GM19467 (cell line): ENCODE results near the gene PLXNA4.

Experiments used
- ATAC-seq: cut with Tn5 transposase; IDR thresholded peaks from one replicate; pipeline ENCODE4 v1.9.1; 2021; ENCODE audit warnings: mild to moderate bottlenecking, moderate library complexity; ENCODE audit not compliant: unreplicated experiment

Gene PLXNA4

GRCh38 chr7:132446666-132447278 lies 129.5 kb downstream of the PLXNA4 start:
- no peak for ATAC-seq

- ATAC-seq, result no peak
These were observed 130.0 kb downstream of the PLXNA4 start for GRCh38 chr7:132446260-132446659.

DNA sequence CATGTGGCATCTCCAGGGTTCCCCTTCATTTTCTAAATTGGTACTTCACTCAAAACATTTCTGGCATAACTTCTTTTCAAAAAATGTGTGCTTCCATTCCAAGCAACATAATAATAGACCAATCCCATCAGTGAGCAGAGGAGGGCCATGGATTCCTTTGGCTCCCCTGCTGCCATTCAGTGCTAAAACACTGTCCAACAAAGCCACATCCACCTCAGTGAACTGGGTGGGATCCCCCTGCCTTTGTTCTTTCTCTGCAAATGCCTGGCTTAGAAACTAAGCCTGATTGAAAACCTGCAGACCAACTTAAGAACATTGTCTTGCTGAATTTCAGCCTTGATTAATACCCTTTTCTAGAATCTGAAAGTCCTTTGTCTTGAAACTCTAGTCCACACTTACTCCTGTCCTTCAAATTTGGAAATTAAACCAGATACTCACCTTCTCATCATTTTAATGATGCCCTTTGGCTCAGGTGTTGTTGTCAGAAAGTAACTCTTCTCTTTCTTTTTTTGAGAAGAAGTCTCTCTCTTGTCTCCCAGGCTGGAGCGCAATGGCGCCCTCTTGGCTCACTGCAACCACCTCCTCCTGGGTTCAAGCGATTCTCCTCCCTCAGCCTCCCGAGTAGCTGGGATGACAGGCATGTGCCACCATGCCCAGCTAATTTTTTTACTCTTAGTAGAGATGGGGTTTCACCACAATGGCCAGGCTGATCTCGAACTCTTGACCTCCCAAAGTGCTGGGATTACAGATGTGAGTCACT lies 132.3 kb downstream of the PLXNA4 start:
- ATAC-seq, result no peak

DNA sequence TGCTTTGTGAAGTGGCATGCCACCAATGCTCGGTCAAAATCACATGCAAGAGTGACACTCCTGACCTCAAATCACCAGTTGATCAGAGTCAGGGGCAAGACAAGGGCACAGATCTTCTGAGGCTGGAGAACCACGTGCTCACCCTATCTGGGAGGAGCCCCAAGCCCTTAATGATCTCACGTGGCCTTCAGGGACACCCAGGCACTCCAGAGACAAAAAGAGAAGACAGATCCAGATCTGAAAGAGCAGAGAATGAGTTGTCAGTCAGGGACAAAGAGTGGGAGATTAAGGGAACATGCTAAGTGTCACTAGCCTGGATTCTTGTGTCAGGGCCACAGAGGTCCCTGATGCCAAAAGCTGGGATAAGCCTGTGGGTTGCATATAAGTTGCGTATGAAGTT lies 134.3 kb downstream of the PLXNA4 start:
- ATAC-seq, result no peak

DNA sequence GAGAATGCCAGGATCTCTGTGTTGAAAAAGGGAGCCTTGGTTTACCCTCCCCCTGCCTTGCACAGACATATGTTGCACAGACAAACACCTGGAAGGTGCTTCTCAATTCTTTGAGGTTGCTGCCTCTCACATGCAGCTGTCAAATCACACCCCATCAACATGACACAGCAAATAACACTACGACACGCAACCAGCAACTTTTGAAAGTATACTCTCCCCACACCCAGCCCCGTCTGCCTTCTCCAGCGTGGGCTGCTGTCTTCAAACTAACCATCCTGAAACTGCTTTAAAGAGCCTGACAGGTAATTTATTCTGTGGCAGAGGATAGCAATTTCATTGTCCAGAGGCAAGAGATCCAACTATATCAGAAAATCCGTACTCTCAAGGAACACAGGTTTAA lies 136.1 kb downstream of the PLXNA4 start:
- ATAC-seq, result no peak

- ATAC-seq, result no peak
These were observed 137.3 kb downstream of the PLXNA4 start for GRCh38 chr7:132438926-132439325.

- no peak for ATAC-seq
These were observed 138.5 kb downstream of the PLXNA4 start for GRCh38 chr7:132437730-132438129.

DNA sequence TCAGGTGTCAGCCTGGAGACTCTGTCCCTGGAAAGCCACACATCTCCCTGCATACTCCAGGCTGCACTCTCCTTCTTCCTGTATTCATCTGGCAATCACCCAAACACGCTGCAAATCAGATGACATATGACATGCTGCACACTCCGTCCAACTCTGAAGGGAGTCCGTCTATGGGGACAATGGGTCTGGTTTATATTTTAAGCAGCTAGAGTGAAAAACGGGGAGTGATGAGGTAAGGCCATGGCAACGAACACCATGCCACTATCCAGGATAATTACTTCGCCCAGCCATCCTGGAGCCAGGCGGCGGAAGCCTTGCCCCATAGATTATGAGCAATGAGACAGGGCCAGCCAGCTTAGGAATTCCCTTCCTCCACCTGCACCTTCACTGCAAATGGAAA lies 140.1 kb downstream of the PLXNA4 start:
- no peak for ATAC-seq

- ATAC-seq, result no peak
These were observed 141.0 kb downstream of the PLXNA4 start for GRCh38 chr7:132435016-132435990.

- no peak for ATAC-seq
These were observed 142.2 kb downstream of the PLXNA4 start for GRCh38 chr7:132434041-132434440.

DNA sequence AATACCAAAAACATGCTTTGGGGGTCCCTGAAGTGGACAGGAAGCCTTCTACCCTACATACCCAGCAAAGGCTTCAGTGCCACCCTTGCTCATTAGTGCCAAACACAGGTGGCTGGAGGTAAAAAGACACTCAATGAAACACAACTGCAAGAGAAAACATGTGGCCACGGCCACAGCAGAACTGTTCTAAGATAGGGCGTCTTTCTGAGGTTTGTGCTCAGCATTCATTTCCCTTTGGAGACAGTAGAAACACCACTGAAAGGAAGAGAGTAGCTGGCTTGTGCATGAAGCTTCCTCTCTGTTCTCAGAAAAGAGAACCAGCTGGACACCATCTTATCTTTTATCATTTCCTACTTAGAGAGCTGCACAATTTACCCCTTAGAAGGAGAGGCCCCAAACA lies 143.0 kb downstream of the PLXNA4 start:
- ATAC-seq, result no peak

- ATAC-seq, result no peak
These were observed 145.1 kb downstream of the PLXNA4 start for GRCh38 chr7:132430861-132431822.

- ATAC-seq, result no peak
These were observed 146.0 kb downstream of the PLXNA4 start for GRCh38 chr7:132430041-132430855.

DNA sequence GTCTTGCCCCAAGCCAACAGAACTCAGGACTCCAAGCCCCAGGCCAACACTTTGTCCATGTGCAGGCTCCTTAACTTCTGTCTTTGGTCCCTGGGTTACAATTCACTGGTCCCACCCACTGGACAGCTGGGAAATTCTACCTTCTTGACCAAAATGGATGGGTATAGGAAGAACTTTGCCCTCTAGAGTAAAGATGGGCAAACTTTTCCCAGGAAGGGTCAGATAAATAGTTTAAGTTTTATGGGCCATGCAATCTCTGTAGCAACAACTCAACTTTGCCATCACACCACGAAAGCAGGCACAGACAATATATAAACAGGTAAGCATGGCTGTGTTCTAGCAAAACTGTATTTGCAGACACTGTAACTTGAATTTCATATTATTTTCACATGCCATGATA lies 147.1 kb downstream of the PLXNA4 start:
- no peak for ATAC-seq

GRCh38 chr7:132428247-132428919 lies 147.9 kb downstream of the PLXNA4 start:
- ATAC-seq, result no peak

DNA sequence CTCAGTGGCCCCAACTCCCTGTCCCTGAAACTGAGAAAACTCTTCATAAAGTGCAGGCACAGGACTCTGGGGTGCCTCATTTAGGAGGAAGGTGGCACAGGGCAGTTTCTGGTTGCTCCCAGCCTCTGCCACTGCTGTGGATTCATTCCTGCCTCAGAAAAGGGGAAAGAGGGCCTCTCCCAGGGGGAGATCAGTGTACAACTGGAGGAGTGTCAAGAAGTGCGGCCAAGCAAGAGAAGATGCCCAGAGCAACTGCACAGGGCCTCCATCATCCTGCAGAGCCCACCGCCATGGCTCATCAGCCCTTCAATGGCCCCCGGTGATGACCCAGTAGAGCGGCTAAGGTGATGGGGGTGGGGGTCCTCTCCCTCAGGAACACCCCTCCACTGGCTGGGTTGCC lies 150.3 kb downstream of the PLXNA4 start:
- ATAC-seq, result no peak

- no peak for ATAC-seq
These were observed 151.2 kb downstream of the PLXNA4 start for GRCh38 chr7:132424821-132425724.

DNA sequence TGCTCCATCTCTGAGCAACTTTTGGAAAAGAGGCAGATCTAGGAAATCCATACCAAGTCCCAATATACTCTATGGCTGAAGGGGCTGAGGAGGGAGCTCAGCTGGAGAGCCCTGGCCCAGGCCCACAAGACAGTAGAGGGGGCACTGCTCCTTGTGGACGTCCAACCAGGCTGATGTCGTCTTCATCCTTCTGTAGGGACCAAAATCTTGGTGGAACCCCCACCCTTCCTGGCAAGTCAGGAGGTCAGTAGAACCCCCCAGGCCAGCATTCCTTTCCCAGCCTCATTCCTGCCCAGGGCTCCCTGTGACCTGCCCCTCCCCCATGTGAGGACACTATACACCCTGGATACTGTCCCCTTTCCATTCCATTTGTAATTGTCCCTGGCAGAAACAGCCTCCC lies 152.0 kb downstream of the PLXNA4 start:
- ATAC-seq, result no peak
